Activated CD4-positive, alpha-beta T cell treated with anti-CD3 and anti-CD28 coated beads, Interleukin-2, amount 50 U/mL, for 16 hours (primary cell): Measurements from ENCODE around the gene PPFIA4.

ENCODE experiments used
- DNase-seq: peaks from one replicate; pipeline ENCODE4 v3.0.0-alpha.2; 2020

The PPFIA4 gene

DNA sequence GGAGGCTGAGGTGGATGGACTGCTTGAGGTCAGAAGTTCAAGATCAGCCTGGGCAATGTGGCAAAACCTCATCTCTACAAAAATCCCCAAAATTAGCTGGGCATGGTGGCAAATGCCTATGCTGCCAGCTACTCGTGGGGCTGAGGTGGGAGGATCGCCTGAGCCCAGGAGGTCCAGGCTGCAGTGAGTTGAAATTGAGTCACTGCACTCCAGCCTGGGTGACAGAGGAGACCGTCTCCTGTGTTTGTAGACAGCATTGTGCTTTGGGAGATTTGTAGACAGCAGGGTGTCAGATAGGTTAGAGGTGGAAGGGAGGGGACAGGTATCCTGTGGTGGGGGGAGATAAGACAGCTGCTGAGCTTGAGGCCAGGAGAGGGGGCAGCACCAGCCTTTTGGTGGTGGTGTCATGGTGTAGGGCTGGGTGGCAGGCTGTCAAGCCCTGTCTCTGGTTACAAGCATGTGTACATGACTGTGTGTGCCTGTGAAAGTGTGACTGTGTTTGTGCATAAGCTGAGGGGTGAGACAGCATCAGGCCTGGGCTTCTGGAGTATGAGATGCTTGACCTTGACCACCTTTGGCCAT lies 15.2 kb downstream of the PPFIA4 start:
- no peak for DNase-seq

GRCh38 chr1:203043830-203044545 lies 17.7 kb downstream of the PPFIA4 start:
- no peak for DNase-seq

GRCh38 chr1:203044546-203045250 lies 18.4 kb downstream of the PPFIA4 start:
- no peak for DNase-seq

DNA sequence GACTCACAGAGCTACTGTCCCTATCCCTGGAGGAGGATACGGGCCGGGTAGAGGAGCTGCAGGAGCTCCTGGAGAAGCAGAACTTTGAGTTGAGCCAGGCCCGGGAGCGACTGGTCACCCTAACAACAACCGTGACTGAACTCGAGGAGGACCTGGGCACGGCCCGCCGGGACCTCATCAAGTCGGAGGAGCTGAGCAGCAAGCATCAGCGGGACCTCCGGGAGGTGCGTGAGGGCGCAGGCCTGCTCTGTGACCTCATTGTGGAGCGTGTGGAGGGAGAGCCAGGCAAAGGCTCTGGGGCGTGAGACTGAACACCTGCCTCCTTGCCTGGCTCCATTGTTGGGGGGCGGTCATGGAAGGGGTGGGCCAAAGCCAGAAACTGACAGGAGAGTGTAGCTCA lies 19.0 kb downstream of the PPFIA4 start:
- DNase-seq, result no peak

DNA sequence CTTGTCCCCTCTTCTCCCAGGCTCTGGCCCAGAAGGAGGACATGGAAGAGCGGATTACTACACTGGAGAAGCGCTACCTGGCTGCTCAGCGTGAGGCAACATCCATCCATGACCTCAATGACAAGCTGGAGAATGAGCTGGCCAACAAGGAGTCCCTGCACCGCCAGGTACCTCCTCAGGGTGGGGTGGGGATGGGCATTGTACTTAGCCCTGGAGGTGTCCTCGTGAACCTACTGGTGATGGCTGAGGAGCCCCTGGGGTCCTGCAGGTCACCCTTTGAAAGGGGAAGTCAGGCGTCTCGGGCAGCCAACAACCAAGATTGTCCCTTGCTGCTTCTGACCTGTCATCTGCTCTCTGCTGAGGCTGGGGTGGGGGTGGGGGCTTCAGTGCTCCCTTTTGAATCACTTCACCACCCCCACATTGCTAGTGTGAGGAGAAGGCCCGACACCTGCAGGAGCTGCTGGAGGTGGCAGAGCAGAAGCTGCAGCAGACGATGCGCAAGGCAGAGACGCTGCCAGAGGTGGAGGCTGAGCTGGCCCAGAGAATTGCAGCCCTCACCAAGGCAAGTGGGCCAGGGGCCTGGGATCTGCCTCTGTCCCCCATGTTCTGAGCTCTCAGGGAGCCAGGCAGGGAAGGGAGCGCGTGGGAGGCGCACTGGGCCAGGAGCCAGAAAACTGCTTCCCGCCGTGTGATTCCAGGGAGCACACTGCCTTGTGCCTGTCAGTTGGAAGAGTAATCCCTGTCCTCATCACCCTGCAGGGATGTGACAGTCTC lies 19.7 kb downstream of the PPFIA4 start:
- no peak for DNase-seq

- DNase-seq, result peak; percentile 17
Observed at GRCh38 chr1:203046984-203047630, 20.8 kb downstream of the PPFIA4 start.

DNA sequence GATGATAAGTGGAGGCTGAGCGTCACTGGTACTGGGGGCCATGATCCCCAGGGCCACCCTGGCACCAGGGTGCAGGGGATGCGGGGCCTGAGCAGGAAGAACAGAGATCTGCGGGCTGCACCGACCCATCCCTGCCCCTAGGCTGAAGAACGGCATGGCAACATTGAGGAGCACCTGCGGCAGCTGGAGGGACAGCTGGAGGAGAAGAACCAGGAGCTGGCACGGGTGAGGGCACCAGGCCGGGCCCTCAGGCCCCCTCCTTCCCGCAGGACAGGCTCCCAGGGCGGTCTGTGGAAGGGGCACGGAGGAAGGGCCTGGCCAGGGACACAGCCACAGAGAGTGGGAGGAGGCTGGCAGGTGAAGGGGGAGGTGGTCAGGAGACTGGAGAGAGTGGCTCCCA lies 21.8 kb downstream of the PPFIA4 start:
- DNase-seq, result no peak

DNA sequence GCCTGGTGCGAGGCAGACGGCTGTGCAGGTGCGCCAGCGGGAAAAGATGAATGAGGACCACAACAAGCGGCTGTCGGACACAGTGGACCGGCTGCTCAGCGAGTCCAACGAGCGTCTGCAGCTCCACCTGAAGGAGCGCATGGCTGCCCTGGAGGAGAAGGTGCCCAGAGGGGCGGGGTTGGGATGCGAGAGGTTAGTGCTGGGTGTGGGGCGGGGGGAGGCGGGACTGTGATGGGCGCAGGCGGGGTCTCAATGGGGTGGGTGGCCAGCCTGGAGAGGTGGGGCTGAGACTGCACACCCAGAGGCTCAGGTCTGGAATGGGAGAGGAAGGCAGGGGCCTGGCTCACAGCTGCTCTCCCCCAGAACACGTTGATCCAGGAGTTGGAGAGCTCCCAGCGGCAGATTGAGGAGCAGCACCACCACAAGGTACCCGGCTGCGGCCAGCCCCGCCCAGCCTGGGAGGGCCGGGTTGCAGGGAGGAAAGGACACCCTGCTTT lies 22.3 kb downstream of the PPFIA4 start:
- DNase-seq, result no peak

DNA sequence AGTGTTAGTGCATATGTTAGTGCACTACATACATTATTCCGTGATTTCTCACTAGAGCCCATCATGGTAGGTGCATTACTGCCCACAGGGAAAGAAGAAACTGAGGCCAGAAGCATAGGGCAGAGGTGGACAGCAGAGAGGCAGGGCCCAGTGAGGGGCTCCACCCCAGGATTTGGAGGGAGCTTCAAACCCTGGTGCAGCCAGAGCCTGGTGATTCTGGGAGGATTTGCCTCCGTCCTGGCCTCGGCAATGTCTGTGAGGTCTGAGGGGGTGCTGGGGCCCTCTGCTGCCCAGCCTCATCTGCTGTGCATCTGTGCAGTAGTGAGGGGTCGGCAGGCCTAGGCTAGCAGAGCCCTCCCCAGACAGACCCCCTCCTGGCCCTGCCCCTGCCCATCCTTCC lies 22.8 kb downstream of the PPFIA4 start:
- DNase-seq, result no peak

DNA sequence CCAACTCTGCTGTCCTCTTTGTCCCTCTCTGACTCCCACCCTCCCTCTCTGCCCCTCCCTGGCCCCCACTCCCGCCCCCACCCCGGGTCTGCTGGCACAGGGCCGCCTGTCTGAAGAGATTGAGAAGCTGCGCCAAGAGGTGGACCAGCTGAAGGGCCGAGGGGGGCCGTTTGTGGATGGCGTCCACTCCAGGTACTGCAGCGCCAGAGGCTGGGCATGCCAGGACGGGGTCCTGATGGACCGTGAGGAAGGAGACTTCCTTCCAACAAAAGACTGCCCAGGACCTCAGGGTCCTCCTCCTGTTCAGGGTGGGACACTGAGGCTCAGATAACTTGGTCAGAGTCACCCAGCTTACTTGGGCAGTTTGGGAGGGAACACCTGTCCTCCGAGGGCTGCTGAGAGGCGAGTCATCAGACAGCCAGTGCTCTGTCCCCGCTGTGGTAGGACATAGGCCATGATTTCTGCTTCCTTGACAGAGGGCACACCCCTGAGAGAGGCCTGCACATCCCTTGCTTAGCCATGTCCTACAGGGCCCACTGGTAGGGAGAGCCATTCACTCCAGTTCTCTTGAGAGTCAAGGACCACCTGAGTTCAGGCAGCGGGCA lies 23.4 kb downstream of the PPFIA4 start:
- no peak for DNase-seq

DNA sequence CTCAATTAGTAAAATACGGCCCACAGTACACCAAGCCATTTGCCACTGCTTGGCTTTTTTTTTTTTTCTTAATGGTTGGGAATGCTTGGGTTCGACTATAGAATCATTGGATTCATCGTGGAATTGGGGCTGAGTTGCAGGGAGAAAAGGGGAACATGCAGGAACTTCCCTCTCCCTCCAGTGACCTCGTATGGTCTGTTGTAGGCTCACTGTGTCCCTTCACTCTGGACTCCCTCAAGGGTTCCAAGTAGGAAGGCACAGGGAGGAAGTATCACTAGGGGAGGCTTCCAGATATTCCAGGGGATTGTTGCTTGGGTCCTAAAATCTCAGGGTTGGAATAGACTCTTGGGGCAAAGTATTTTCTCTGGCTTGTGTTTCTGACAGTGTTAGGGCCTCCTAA lies 24.5 kb downstream of the PPFIA4 start:
- no peak for DNase-seq

DNA sequence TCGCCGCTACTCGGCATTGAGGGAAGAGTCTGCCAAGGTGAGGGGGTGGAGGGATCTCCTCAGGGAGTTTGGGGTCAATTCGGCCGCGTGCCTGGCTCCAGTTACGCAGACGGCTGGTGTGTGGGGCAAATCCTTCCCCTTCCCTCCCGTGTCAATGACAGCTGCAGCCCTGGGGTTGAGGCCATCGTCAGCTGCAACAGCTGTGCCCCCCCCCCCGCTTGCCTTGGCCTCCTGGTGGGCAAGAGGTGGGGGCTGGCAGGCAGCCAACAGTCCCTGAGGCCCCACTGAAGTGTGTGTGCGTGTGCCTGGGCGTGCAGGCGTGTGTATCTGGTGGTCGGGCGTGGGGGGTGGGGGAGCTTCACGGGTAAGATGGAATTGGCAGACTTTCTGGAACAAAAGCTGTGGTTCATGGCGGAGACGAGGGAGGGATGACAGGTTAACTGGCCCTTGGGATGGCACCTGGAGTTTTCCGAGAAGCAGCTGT lies 25.6 kb downstream of the PPFIA4 start:
- no peak for DNase-seq

- no peak for DNase-seq
Observed at GRCh38 chr1:203052601-203053000, 26.3 kb downstream of the PPFIA4 start.

DNA sequence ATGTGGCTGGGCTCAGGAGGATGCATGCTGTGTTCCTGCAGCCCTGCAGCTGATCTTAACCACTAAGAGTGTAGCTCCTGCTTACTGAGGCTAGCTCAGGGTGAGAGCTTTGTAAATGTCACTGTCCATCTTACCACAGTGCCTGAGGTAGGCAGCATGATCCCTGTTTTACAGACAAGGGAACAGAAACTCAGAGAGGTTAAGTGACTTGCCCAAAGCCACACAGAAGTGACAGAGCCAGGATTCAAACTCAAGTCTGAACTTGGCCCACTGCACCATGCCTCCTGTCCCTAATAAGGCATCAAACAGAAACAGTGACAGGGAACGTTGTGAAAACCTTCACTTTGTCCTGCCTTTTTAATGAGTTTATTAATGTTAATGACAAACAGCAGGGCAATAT lies 27.9 kb downstream of the PPFIA4 start:
- DNase-seq, result no peak

DNA sequence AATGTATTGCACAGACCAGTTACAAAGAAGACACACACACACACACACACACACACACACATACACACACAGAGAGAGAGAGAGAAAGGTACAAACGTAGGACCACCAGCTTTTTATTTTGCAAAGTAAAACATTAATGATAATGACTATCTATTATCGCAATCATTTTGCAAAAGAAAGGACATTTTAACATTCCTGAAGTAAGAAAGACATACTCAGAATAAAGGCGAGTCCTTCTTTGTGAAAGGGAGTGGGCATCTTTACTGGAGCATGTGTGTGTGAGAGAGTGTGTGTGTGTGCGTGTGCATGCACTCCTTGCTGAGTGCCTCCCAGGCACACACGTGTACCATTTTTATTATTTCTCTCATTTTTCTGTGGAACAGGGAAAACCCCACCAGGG lies 28.4 kb downstream of the PPFIA4 start:
- no peak for DNase-seq

DNA sequence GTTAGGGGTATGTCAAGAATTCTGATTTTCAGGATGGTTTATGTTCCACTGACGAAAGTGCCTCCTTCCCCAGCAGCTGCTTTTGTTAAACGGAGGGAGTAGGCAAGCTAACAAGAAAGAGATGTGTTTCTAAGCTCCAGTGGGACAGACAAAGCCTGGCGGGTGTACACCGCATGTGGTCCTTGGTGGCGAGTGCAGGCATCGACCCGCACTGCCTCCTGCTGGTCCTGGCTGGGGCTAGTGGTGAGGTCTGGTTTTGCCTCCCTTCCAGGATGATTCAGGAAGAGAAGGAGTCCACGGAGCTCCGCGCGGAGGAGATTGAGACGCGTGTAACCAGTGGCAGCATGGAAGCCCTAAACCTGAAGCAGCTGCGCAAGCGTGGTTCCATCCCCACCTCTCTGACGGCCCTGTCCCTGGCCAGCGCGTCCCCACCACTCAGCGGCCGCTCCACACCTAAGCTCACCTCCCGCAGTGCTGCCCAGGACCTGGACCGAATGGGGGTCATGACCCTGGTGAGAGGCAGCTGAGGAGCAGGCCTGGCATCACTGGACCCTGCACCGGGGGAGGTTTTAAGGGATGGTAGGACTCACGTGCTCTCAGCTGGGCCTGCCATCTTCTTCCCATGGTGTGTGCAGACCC lies 29.0 kb downstream of the PPFIA4 start:
- DNase-seq, result no peak

DNA sequence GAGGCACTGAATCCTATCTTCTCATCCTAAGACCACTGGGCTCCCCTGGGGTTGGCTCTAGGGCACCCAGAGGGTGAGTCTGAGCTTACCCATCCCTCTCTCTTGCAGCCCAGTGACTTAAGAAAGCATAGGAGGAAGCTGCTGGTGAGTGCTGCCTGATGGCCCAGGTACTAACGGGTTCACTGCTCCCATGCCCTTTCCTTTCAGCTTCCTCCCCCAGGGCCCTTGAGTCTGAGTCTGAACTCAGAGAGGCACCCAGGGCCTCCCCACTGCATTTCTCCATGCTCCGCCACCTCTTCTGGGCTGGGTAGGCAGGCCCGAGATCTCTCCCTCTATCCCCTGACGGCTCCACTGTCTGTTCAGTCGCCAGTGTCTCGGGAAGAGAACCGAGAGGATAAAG lies 29.7 kb downstream of the PPFIA4 start:
- no peak for DNase-seq

- DNase-seq, result no peak
Observed at GRCh38 chr1:203056516-203056915, 30.2 kb downstream of the PPFIA4 start.

GRCh38 chr1:203057911-203058675 lies 31.8 kb downstream of the PPFIA4 start:
- DNase-seq, result no peak

- DNase-seq, result no peak
Observed at GRCh38 chr1:203058676-203058935, 32.3 kb downstream of the PPFIA4 start.

- no peak for DNase-seq
Observed at GRCh38 chr1:203059485-203059884, 33.2 kb downstream of the PPFIA4 start.
